NCI-H510A (cell line): ENCODE measurements around the gene LCP2.
A peak's percentile ranks its signal among the peaks of the same experiment; 100 is the strongest.

ENCODE experiments used
- DNase-seq: peaks from one replicate; lab custom pipeline; 2025; lab: John Stamatoyannopoulos, UW

The LCP2 gene

GRCh38 chr5:170315154-170315553, 17.6 kb upstream of the LCP2 start:
- no peak for DNase-seq

DNA sequence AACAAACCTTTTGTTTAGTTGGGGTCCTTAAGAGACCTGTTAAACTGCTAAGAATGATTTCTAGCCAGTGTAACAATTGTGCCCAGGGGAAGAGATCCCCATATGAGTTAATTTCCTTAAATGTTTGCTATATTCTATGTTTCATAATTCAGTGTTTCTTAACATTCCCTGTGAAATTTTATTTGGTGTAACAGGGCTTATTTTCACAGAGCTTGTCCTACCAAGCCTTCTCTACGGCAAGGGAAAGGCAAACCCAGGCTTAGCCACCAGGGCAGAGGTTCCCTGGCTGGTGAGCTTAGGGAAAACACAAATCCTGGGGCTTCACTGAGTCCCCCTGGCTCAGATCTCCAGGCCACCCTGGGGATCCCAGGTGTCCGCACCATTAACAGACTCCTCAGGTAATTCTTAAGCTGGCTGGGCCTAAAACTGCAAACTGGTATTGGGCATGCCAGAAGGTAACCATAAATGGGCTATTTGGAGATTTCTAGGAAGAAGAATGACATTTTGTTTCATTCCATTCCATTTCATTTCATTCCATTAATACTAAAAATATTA, 17.0 kb upstream of the LCP2 start:
- no peak for DNase-seq

DNA sequence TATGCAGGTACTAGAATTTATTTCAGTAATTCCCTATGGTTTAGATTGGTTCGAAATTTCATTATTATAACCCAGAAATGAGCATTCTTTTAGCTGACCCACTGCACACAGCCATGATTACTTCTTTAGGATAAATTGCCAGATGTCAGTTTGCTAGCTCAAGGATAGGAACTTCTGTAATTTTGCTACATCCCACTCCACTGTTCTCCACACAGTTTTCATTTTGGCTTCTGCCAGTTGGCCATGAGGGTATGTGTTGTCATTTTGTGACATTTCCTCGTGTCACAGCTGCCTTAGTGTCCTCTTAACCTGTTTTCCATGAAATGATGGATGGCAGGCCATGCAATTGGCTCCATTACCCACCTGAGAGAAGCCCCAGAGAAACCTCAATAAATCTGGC, 16.2 kb upstream of the LCP2 start:
- DNase-seq, result no peak

DNA sequence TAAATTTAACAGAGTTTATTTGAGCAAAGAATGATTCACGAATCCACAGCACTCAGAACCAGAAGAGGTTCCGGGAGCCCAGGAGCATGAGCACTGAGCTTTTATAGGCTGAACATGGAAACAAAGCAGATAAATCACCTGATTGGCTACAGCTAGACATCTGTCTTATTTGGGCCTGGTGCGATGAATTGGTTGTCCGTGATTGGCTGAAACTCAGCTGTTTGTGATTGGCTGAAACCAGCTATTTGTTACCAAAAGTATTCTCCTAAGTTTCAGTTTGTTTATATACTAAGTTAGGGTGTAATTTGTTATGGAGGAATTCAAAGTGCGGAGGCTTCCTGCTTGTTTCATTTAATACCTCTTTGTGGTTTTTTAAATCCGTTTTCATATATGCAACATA, 15.8 kb upstream of the LCP2 start:
- DNase-seq, result no peak

GRCh38 chr5:170312666-170313065, 15.1 kb upstream of the LCP2 start:
- DNase-seq, result no peak

- no peak for DNase-seq
Observed at GRCh38 chr5:170312301-170312595, 14.7 kb upstream of the LCP2 start.

DNA sequence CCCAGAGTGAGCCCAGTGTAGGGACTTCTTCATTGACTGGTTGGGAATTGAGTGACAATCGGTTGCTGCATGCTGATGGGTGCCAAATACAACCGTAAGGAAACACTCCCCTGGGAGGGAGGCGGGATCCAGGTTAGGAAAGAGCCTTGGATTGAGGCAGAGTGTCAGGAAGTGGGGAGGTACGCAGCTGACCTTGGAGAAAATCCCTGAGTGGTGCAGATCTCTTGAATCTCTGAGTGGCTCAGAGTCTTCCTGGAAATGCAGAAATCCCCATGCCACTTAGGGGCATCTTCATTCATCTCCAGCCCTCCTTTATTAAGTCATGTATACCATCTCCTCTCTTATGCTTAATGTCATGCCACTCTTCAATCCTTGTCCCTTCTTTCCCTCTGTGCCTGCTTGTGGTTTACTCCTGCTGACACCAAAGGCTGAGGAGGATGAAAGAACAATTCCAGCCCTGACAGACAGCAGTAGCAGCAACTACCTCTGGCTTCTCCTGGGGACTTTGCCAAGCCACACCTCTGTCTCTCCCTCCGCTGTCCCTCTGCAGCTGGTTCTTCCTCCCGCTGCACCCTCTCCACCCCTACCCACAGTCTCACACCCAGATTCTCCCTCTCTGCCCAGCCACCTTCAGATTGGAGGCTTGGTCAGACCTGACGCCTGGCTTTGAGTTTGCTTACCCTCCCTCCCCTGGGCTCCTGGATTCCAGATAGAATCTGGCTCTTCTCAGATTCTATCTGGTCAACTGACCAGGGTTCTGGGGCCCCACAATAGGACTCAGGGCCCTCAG, 14.1 kb upstream of the LCP2 start:
- no peak for DNase-seq

GRCh38 chr5:170310256-170310926, 12.8 kb upstream of the LCP2 start:
- DNase-seq, result no peak

GRCh38 chr5:170308686-170309085, 11.1 kb upstream of the LCP2 start:
- no peak for DNase-seq

DNA sequence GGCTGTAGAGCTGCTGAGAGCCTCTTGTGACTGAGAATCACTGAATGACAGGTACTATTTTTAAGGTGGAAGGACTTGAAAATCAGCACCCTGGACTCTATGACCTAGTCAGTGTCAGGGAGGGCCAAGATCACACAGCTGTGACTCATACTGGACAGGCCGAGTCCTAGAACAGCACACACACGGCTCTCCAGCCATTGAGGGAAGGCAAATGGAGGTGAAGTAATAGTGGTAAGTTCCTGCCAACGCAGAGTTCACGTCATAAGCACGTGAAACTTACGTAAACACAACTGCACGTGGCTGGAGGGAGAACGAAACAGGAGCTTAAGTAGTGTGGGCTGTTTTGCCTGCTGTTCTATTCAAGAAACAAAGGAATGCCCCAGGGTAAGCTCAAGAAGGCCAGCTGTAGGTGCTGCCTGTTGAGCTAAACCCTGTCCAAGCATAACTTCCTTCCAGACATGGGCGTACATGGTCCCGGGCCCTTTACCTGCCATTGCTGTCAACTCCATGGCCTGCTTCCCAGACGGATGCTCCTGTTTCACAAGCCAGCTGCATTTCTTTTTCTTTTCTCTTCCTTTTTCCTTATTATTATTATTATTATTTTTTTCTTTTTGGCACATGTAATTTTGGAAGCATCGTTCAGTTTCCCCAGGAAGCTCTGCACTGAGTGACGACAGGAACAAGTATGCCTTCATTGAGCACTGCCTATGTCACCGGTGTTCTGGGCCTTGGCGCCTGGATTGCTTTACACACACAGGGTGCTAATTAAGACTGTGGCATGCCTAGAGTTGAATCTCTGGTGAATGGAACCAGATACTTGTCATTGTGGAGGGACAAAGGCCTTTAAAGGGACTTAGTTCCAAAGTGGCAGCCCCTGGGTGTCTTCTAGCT, 10.2 kb upstream of the LCP2 start:
- DNase-seq, result peak; percentile 7

DNA sequence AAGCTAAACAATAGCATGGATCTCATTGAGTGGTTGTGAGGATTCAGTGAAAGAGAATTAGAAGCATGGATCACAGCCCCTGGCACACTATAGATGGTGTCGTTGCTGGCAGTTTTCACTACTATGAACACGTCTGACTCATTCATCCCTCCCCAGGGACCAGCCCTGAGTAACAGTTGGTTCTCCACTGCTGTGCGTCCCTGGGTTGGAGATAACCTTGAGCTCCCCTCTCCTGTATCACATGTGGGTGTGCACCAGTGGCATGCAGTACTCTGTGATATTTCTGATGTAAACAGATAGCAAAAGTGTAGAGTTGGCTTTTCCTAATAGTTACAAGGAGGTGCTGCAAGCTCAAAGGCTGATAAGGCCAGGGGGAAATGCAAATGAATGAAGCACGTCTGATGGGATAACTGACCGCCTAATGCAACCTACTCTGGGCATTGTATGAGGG, 8.8 kb upstream of the LCP2 start:
- DNase-seq, result no peak

GRCh38 chr5:170305646-170306025, 8.1 kb upstream of the LCP2 start:
- DNase-seq, result no peak

- no peak for DNase-seq
Observed at GRCh38 chr5:170305016-170305645, 7.6 kb upstream of the LCP2 start.

DNA sequence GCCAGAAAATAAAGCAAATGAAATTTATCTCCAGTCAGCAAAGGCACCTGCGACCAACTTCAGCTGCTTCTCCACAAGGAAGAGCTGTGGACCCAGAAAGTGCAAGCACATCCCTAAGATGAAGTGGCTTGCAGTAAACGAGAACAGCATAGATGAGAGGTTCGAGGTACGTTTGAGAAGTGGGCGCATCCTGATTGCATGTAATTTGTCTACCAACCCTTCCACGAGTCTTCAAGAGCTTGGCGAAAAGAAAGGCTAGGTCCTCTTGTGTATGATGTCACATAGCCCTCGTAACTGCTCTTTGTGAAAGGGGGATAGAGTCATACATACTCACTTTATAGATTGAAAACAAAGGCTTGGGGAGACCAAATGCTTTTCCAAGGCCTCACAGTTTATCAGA, 6.0 kb upstream of the LCP2 start:
- DNase-seq, result no peak

DNA sequence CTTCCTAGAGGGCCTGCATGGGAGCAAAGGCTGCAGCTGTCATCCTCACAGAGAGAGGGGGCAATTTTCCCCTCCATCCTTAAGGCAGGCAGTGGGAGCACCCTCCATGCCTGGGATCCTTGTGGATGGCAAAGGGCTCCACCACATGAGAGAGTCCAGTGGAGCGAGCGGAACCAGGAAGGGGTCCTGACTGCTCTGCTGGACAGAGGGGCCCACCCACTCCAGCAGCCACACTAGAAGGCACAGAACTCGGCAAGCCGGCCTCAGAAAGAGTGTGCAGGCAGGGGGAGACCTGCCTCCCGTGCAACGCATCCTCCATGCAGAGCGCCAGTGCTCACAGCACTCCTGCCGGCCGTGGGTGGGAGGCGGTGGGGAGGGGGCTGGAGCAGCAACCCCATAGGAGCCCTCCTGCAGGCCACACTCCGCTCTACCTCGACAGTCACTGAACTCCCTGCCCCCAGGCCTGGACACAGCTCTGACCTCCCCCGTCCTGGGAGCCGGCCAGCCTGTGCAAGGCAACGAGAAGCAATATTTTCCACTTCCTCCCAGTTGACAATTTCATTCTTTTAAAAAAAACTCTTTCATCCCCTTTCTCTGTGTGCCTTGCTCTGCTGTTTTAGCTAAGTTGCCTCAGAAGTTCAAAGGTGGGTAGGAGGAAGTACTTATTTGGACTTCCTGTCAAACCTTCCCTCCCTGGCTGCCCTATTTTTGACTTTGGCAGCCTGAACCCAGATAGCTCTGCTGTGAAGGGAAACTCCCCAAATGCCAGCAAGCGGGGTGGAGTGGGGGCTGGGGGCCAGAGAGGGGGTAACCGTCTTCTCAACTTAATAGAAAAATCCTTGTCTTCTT, 5.3 kb upstream of the LCP2 start:
- no peak for DNase-seq

GRCh38 chr5:170301981-170302652, 4.5 kb upstream of the LCP2 start:
- DNase-seq, result no peak

DNA sequence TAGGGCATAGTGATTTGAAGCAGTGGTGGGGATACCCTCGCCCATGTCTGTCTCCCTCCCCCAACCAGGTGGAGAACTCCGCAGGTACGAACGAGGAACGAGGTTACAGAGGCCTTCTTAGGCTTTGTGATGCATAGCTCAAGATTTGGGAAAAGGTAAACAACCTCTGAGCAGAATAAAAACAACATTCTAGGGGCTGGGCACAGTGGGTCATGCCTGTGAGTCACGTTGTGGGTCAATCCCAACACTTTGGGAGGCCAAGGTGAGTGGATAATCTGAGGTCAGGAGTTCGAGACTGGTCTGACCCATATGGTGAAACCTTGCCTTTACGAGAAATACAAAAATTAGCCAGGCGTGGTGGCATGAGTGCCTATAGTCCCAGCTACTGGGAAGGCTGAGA, 3.6 kb upstream of the LCP2 start:
- DNase-seq, result no peak

DNA sequence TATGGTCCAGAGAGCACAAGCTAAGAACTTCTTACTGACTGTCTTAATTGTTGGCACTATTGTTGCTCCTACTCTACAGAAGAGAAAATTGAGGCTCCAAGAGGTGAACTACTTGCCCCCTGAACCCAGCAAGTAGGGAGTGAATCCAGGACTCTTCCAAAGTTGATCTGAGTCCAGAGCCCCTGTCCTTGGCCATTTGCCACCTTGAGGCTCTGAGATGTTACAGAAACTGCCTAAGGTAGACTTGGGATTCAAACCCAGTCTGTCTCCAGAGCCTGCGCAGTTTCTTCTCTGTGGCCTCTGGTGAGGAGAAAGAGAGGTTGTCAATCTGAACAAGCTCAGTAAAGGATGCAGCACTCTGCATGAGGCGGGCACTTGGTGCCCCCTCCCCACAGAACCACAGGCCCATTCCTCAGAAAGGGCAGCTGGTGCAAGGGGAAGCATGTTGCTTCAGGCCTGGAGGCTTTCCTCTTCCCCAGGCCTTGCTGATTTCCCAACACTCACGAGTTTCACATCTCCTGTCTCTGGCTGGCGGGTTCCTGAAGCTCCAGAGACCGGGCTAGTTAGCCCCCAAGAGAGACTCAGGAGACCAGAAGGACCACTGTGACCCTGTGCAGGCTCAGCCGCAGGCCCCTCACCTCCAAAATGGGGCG, 2.9 kb upstream of the LCP2 start:
- no peak for DNase-seq

GRCh38 chr5:170296935-170297588, 515 bp downstream of the LCP2 start:
- DNase-seq, result no peak
